Thyroid gland (tissue), 4 donors: Measurements from ENCODE around the gene ENOX1.

Experiments used
- CTCF ChIP-seq, 6 experiments: fragments of 200-600 bp in 3 of 6; fragments of 450-650 bp in 3 of 6; sonication (generic) in 3 of 6; IDR thresholded peaks; one replicate each; pipeline ENCODE4 v1.5.1; 2016 to 2019; ENCODE audit warnings: antibody characterized with exemption in 6 of 6, mild to moderate bottlenecking in 2 of 6, inconsistent platforms in 1 of 6, moderate library complexity in 1 of 6
- POLR2A ChIP-seq, 2 donors: fragments of 450-650 bp; IDR thresholded peaks; one replicate each; pipeline ENCODE4 v1.6.1; 2017; ENCODE audit warnings: antibody characterized with exemption in 2 of 2, mild to moderate bottlenecking in 2 of 2, moderate library complexity in 1 of 2

GRCh38 chr13:43251961-43252360 is 534.8 kb downstream of the ENOX1 start:
- TF ChIP-seq CTCF (IDR thresholded peaks at IDR 0.05) (no peak), POLR2A (IDR thresholded peaks at IDR 0.05) (no peak)
